Medulla oblongata (tissue), 1 donor: ENCODE measurements around the gene NOTCH2.
"Not testable (repeated sequence)": the region's sequence is repeated elsewhere in the genome, so short reads cannot be mapped to it uniquely, and the experiment has no call there.

Experiments
- DNase-seq: peaks from one replicate; pipeline ENCODE4 v3.0.0-alpha.2; 2015; ENCODE audit errors: extremely low spot score

The NOTCH2 gene

DNA sequence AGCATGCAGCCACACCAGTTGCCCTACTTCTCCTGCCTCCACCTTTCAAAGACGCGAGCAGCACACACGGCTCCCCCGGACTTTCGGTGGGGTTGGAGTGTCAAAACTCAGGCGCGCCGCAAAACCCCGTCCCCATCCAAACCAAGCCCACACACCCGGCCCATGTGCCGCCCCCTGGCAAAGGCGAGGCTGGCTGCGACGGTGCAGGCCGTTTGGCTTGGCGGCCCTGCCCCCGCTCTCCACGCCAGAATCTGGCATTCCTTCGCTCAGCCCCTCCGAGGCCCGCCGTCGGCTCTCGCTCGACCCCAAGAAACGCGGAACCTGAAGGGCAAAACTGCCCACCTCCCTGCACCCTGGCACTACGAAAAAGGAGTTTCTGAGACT, 787 bp downstream of the NOTCH2 start:
- DNase-seq: not testable (repeated sequence)

DNA sequence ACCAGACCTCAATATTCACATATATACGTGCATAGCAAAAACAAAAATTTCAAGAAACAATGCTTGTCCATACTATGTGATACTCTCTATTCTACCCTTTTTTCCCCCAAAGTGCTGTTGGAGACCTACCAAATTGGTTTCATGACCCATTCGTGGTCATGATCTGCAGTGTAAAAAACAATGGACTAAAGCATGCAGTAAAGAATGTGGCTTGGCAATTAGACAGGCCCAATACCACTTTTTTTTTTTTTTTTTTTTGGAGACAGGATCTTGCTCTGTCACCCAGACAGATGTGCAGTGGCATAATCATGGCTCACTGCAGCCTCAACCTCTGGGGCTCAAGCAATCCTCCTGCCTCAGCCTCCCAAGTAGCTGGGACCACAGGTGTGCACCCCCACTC, 21.3 kb downstream of the NOTCH2 start:
- DNase-seq: not testable (repeated sequence)

- not testable (repeated sequence) for DNase-seq
These were observed 27.7 kb downstream of the NOTCH2 start for GRCh38 chr1:120041771-120042170.

DNA sequence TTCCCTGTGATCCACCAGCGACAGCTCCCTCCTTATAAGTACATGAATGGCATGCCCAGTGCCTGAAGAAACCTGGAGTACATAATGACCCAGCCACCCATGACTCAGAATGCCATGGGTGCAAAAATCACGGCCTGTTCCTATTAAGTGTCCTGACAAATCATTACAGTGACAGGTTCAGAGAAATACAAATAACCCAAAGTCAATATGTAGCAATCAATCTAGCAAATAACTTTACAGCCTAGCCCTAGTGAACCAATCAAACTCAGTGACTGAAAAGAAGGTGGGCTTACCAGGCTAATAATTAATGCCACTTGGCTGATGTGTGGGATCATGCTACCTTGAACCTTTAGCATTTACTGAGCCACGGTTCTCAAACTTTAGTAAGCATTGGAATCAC, 37.2 kb downstream of the NOTCH2 start:
- not testable (repeated sequence) for DNase-seq

DNA sequence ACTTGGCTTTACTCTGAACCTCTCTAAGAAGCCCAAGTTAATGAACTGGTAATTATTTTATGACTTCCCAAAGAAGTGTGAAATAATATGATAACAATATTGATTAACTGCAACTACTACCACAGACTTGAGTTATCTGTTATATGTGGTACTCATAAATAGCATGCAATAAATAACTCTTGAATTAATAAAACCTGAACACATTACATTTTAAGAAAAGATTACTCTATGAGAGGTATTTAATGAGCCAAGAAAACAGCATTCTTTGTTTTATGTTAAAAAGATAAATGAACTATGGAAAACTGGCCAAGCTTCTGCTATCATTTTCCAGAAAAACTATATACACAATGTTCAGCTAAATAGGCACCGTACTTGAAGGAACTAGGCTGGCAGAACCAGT, 45.7 kb downstream of the NOTCH2 start:
- DNase-seq: not testable (repeated sequence)

DNA sequence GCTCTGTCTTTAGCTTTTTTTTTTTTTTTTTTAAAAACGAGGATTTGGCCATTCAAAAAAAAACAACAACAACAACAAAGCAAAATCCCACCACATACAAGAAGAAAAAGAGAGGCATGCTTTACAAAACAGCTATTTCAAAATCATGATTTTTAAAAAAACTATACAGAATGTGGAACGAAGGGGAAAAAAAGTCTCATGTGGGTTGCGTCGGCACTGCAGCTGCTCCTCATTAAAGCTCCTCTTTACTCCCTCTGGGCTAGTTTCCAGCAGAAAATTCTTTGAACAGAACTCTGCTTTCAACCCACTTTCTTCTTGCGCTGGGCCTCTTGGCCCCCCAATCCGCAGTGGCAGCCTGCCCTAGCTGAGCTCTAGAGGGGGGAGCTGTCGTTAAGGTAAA, 54.5 kb downstream of the NOTCH2 start:
- DNase-seq: not testable (repeated sequence)

- not testable (repeated sequence) for DNase-seq
These were observed 61.1 kb downstream of the NOTCH2 start for GRCh38 chr1:120008320-120008719.

DNA sequence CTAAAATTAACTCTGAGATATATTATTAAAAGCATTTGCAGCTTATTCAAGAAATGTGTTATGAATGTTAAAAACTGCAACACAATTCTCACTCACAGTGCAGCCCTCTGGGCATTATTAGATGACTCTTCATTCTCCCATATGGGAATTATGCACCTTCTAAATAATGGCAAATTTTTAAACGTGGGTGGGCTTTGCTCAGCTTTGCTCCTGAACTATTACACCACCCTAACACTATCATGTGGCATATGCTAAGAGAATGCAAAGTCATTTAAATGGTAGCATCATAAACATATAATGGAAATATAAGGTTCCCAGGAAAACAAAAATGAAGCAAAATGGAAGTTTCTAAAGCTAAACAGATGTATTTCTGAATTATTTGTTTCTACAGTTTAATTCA, 61.6 kb downstream of the NOTCH2 start:
- not testable (repeated sequence) for DNase-seq

DNA sequence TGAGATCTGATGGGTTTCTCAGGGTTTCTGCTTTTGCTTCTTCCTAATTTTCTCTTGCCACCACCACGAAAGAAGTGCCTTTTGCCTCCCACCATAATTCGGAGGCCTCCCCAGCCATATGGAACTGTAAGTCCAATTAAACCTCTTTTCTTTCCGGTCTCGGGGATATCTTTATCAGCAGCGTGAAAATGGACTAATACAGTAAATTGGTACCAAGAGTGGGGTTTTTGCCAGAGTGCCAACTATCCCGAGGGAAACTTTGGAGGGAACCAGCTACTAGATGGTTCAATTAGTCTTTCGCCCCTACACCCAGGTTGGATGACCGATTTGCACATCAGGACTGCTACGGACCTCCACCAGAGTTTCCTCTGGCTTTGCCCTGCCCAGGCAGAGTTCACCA, 68.4 kb downstream of the NOTCH2 start:
- not testable (repeated sequence) for DNase-seq

- DNase-seq: not testable (repeated sequence)
These were observed 72.6 kb downstream of the NOTCH2 start for GRCh38 chr1:119996731-119997312.

DNA sequence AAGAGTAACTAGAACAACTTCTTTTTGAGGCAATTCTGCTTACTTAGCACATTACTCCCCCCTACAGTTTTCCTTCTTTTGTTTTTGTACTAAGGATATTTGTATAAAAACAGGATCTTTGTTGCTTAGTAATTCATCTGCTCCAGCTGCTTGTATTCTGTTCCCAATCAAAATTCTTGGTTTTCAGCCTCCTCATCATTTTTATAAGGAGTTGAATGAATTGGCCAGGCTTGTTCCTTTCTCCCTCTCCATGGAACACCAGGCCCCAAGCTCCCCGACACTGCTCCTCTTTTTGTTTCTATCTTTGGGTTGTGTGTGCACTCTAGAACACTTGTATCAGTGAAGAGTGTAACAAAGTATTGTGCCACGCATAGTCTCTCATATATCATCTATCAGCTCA, 73.5 kb downstream of the NOTCH2 start:
- not testable (repeated sequence) for DNase-seq

- no peak for DNase-seq
These were observed 81.0 kb downstream of the NOTCH2 start for GRCh38 chr1:119988306-119989062.

DNA sequence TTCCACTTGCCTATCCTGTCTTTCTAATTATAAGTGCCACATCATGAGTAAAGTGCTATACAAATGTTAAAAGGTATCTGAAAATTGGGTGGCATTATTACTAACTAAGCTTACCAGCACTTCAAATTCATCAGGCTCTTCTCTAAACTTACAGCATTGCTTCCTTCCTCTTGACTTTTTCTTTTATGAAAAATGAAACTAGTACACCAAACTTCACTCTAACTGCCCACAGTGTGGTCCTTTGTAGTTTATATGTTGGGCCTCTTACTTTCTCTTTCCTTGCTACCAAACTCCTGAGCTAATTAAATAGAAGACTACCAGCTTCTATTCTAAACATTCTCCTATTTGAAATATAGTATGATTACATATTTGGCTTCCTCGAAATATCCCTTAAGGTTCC, 81.8 kb downstream of the NOTCH2 start:
- no peak for DNase-seq

DNA sequence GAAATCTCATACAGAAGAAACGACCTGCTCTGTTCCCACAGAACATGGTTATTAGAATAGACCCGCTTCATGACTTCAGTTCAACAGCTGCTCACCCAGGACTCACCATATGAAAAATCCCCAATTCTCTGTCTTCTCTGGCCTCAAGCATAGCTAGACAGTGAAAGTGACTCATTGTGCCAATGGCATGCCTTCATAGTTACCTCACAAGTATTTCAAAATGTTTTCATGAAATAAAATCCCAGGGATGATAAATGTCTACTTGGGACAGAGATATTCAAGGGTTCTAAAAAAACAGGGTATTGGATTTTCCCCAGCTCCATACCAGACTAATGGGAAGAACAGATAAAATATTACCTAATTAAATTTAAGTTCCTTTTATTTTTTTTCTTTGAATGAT, 82.3 kb downstream of the NOTCH2 start:
- no peak for DNase-seq

- DNase-seq: no peak
These were observed 83.4 kb downstream of the NOTCH2 start for GRCh38 chr1:119986007-119986497.

DNA sequence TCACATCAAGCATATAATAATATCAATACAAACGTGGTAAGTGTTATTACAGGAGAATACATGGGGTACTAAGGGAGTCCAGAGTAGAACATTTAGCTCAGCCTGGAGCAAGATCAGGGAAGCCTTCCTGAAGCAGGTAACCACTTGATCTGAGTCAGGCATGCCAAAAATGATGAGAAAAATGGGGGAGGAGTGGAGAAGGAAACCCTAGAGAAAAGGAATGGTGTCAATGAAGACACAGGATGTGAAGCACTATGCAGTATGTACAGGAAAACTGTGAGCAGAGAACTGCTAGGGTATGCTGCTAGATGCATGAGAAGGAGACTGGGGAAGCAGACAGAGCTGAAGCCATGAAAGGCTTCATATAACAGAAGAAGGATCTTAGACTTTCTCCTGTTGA, 84.7 kb downstream of the NOTCH2 start:
- DNase-seq: no peak

- DNase-seq: no peak
These were observed 87.3 kb downstream of the NOTCH2 start for GRCh38 chr1:119981986-119982815.

GRCh38 chr1:119981496-119981895, 88.0 kb downstream of the NOTCH2 start:
- no peak for DNase-seq

DNA sequence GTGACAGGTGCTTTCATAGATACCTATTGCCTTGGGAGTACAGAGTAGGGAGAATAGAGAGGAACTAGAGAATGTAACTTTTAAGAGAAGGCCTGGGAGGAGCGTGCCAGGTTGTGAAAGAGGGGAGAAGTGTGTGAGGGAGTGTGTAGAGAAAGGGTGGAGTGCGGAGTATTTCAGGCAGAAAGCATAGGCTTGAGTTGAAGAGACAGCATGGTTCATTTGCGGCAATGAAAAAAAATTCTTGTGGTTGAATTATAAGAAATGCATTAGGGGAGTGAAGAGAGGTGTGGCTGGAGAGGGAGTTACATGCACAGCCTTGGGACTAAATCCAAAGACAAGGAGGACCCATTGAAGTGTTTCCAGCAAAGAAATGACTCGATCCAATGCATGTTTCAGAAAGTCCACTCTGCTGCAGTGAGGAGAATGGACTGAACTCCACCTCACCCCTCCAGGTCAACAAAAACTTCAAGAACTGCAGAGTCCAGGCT, 91.4 kb downstream of the NOTCH2 start:
- no peak for DNase-seq

DNA sequence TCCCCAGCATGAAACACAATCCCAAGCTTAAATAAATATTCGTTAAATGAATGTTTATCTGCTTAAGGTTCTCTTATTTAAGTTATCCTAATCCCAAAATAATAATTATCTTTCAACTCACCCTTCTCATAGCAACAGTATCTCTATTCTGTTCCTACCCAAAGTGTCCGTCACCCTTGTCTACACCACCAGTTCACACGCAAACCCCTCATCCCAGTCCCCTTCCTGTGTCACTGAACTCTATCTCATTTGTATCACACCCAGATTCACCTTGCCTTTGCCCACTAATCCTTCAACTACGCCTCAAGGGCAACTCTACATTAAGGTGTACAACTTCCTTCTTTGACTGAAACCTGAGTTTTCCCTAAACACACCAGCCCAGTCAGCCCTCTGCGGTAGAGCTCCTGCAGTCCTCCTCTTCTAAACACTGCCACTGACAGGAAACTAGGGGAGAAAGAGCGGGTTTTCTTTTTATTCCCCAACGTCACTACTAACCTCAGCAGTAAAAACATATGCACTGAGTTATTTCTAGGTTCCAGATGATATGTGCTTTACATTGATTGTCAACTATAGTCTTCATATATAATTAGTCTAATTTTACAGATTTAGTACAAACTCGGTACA, 92.2 kb downstream of the NOTCH2 start:
- not testable (repeated sequence) for DNase-seq

- not testable (repeated sequence) for DNase-seq
These were observed 93.7 kb downstream of the NOTCH2 start for GRCh38 chr1:119975582-119976254.
